ENCODE results near the gene HGD. TPM values are rescaled to one million over a fixed set of nuclear protein-coding genes. Genes with fewer than 3 reads are reported as not detected.
A peak's percentile ranks its signal among the peaks of the same experiment; 100 is the strongest.
"Not testable (repeated sequence)": the region's sequence is repeated elsewhere in the genome, so short reads cannot be mapped to it uniquely, and the experiment has no call there.

The HGD gene
- polyA plus RNA-seq, 1 donor from 2014 or later = 0.24 TPM

GRCh38 chr3:120637851-120638559 is 44.0 kb downstream of the HGD start:
- Mint-ChIP-seq H3K27ac (no peak overlapping the region), H3K4me1 (peaks cover 0 to 5% (median 3%) of the 10 kb centered on the region in 3 donors), H3K4me3 (no peak overlapping the region), H3K27me3 (no peaks in the 10 kb centered on the region), H3K9me3 (peaks cover 0 to 6% (median 4%) of the 10 kb centered on the region in 3 donors), H3K36me3 (peaks cover 3% of the 10 kb centered on the region)

- Mint-ChIP-seq H3K4me1 (peaks cover 0 to 5% (median 3%) of the 10 kb centered on the region in 3 donors), H3K36me3 (peaks cover 3% of the 10 kb centered on the region), H3K4me3 (no peak overlapping the region), H3K9me3 (peaks cover 0 to 6% (median 4%) of the 10 kb centered on the region in 3 donors), H3K27ac (no peak overlapping the region), H3K27me3 (no peaks in the 10 kb centered on the region)
Observed at GRCh38 chr3:120636795-120637401, 45.1 kb downstream of the HGD start.

GRCh38 chr3:120634539-120634938 is 47.5 kb downstream of the HGD start:
- peaks cover 1% of the 10 kb centered on the region for H3K36me3 Mint-ChIP-seq
- H3K27ac Mint-ChIP-seq = peak overlapping the region in 1 of 3 donors; percentile 9
- H3K9me3 Mint-ChIP-seq = peaks cover 3 to 11% (median 10%) of the 10 kb centered on the region in 3 donors
- no peaks in the 10 kb centered on the region for H3K27me3 Mint-ChIP-seq
- H3K4me3 Mint-ChIP-seq = no peak overlapping the region
- H3K4me1 Mint-ChIP-seq = peaks cover 0 to 5% (median 3%) of the 10 kb centered on the region in 3 donors

- H3K4me3 Mint-ChIP-seq = no peak overlapping the region
- peaks cover 5% of the 10 kb centered on the region for H3K27me3 Mint-ChIP-seq
- no peak overlapping the region for H3K27ac Mint-ChIP-seq
- peaks cover 7 to 14% (median 11%) of the 10 kb centered on the region in 3 donors for H3K9me3 Mint-ChIP-seq
- H3K36me3 Mint-ChIP-seq = peaks cover 6% of the 10 kb centered on the region
- no peaks in the 10 kb centered on the region for H3K4me1 Mint-ChIP-seq
Observed at GRCh38 chr3:120625159-120625586, 56.9 kb downstream of the HGD start.

- H3K4me3 Mint-ChIP-seq = peak overlapping the region in 1 of 4 donors; percentile 12
- peaks cover 6% of the 10 kb centered on the region for H3K36me3 Mint-ChIP-seq
- H3K9me3 Mint-ChIP-seq = peaks cover 7 to 10% (median 9%) of the 10 kb centered on the region in 3 donors
- no peaks in the 10 kb centered on the region for H3K4me1 Mint-ChIP-seq
- H3K27me3 Mint-ChIP-seq = peaks cover 5% of the 10 kb centered on the region
- no peak overlapping the region for H3K27ac Mint-ChIP-seq
Observed at GRCh38 chr3:120623727-120624093, 58.3 kb downstream of the HGD start.

GRCh38 chr3:120622870-120623726 is 58.9 kb downstream of the HGD start:
- Mint-ChIP-seq H3K4me3 (no peak overlapping the region), H3K27me3 (peaks cover 2% of the 10 kb centered on the region), H3K36me3 (peaks cover 4% of the 10 kb centered on the region), H3K9me3 (peaks cover 7 to 10% (median 9%) of the 10 kb centered on the region in 3 donors), H3K27ac (no peak overlapping the region), H3K4me1 (no peaks in the 10 kb centered on the region)

- Mint-ChIP-seq H3K27me3 (peaks cover 2% of the 10 kb centered on the region), H3K4me3 (no peak overlapping the region), H3K27ac (peak overlapping the region in 1 of 3 donors; percentile 58), H3K4me1 (no peaks in the 10 kb centered on the region), H3K36me3 (peaks cover 4% of the 10 kb centered on the region), H3K9me3 (peaks cover 7 to 10% (median 9%) of the 10 kb centered on the region in 3 donors)
Observed at GRCh38 chr3:120622457-120622856, 59.6 kb downstream of the HGD start.

- H3K36me3 Mint-ChIP-seq, H3K4me1 Mint-ChIP-seq: not testable (repeated sequence)
Observed at GRCh38 chr3:120616745-120617144, 65.3 kb downstream of the HGD start.

GRCh38 chr3:120615847-120616609 is 66.0 kb downstream of the HGD start:
- Mint-ChIP-seq H3K27me3 (peaks cover 5% of the 10 kb centered on the region), H3K27ac (peak overlapping the region in 2 of 3 donors; percentile 39 to 71), H3K4me1 (peaks cover 0 to 9% (median 8%) of the 10 kb centered on the region in 3 donors), H3K9me3 (peaks cover 0 to 3% (median 0%) of the 10 kb centered on the region in 3 donors), H3K36me3 (peaks cover 2% of the 10 kb centered on the region), H3K4me3 (peak overlapping the region in 1 of 4 donors; percentile 53)

More at GRCh38 chr3:120616745-120617144, 65.3 kb downstream of the HGD start:
- H3K27me3 Mint-ChIP-seq, H3K9me3 Mint-ChIP-seq, H3K4me3 Mint-ChIP-seq: not testable (repeated sequence)
- peak overlapping the region in 1 of 3 donors; percentile 71 for H3K27ac Mint-ChIP-seq

- Mint-ChIP-seq H3K36me3 (peaks cover 2% of the 10 kb centered on the region), H3K9me3 (peaks cover 0 to 3% (median 0%) of the 10 kb centered on the region in 3 donors), H3K27ac (no peak overlapping the region), H3K4me3 (no peak overlapping the region), H3K4me1 (peaks cover 0 to 9% (median 8%) of the 10 kb centered on the region in 3 donors), H3K27me3 (peaks cover 6% of the 10 kb centered on the region)
Observed at GRCh38 chr3:120614765-120615164, 67.3 kb downstream of the HGD start.

GRCh38 chr3:120608506-120608905 is 73.5 kb downstream of the HGD start:
- Mint-ChIP-seq H3K27me3 (peaks cover 6% of the 10 kb centered on the region), H3K36me3 (no peaks in the 10 kb centered on the region), H3K4me3 (no peak overlapping the region), H3K9me3 (peaks cover 0 to 2% (median 0%) of the 10 kb centered on the region in 3 donors), H3K27ac (no peak overlapping the region), H3K4me1 (no peaks in the 10 kb centered on the region)

GRCh38 chr3:120604784-120605183 is 77.3 kb downstream of the HGD start:
- peaks cover 0 to 2% (median 0%) of the 10 kb centered on the region in 3 donors for H3K9me3 Mint-ChIP-seq
- H3K4me3 Mint-ChIP-seq = no peak overlapping the region
- peaks cover 3% of the 10 kb centered on the region for H3K27me3 Mint-ChIP-seq
- no peaks in the 10 kb centered on the region for H3K36me3 Mint-ChIP-seq
- H3K27ac Mint-ChIP-seq = no peak overlapping the region
- peaks cover 0 to 3% (median 0%) of the 10 kb centered on the region in 3 donors for H3K4me1 Mint-ChIP-seq

- H3K27me3 Mint-ChIP-seq = no peaks in the 10 kb centered on the region
- peaks cover 0 to 3% (median 0%) of the 10 kb centered on the region in 3 donors for H3K4me1 Mint-ChIP-seq
- H3K27ac Mint-ChIP-seq = no peak overlapping the region
- no peak overlapping the region for H3K4me3 Mint-ChIP-seq
- no peaks in the 10 kb centered on the region for H3K9me3 Mint-ChIP-seq
- H3K36me3 Mint-ChIP-seq = no peaks in the 10 kb centered on the region
Observed at GRCh38 chr3:120604382-120604781, 77.7 kb downstream of the HGD start.

GRCh38 chr3:120602682-120603081 is 79.4 kb downstream of the HGD start:
- H3K9me3 Mint-ChIP-seq = no peaks in the 10 kb centered on the region
- H3K27me3 Mint-ChIP-seq = no peaks in the 10 kb centered on the region
- H3K4me3 Mint-ChIP-seq = no peak overlapping the region
- H3K27ac Mint-ChIP-seq = no peak overlapping the region
- no peaks in the 10 kb centered on the region for H3K36me3 Mint-ChIP-seq
- H3K4me1 Mint-ChIP-seq = peaks cover 0 to 4% (median 2%) of the 10 kb centered on the region in 3 donors

Data from IgD-negative memory B cell (primary cell).